Hair follicle dermal papilla cell (primary cell): ENCODE results near the gene TAT. TPM values are rescaled to one million over a fixed set of nuclear protein-coding genes. Genes with fewer than 3 reads are reported as not detected.

Experiments used
- small RNA-seq: library from RNA; depleted of rRNA; stranded (forward); fragments of <200 nt; gene quantifications from one replicate; pipeline ENCODE3, GENCODE V24; 2012
- total RNA-seq: library from RNA; depleted of rRNA; stranded (reverse); fragments of >200 nt; gene quantifications from 2 replicates; pipeline ENCODE4 v1.2.3, GENCODE V29; 2012

TAT gene
- total RNA-seq, result under 0.01 and 0.16 TPM in 2 replicates

GRCh38 chr16:71576971-71577370, at the start of gene TAT:
TSS of gene TAT (minus strand) at chr16:71577092. CDS start at chr16:71576415, 677 bp downstream.

GRCh38 chr16:71626018-71626857, 49.3 kb upstream of the TAT start, which contains the start of gene MARVELD3:
TSS of gene MARVELD3 (plus strand) at chr16:71626184. CDS start at chr16:71626230, 46 bp downstream.

GRCh38 chr16:71526111-71526631, 50.7 kb downstream of the TAT start, which contains the start of gene CHST4:
TSS of gene CHST4 (plus strand) at chr16:71526426. CDS start at chr16:71536678, 10,252 bp downstream.

Small RNA genes within 50 kb of the gene (small RNA-seq; reads per million reads assigned to genes)
- gene RNU6-1061P, result not detected

Other genes with a start within 250 kb of the TAT start
- gene CALB2, start 218.4 kb downstream of the TAT start, total RNA-seq, result 0.24 and 0.32 TPM in 2 replicates
- not detected in 2 replicates for gene TLE7, start 135.0 kb downstream of the TAT start, total RNA-seq
- 9.7 and 12.3 TPM in 2 replicates for gene ZNF23, start 114.8 kb downstream of the TAT start, total RNA-seq
- gene ZNF19, start 87.8 kb downstream of the TAT start, total RNA-seq, result 5.2 and 5.8 TPM in 2 replicates
- not detected in 2 replicates for gene CHST4, start 50.7 kb downstream of the TAT start, total RNA-seq
- gene MARVELD3, start 49.1 kb upstream of the TAT start, total RNA-seq, result 0.16 and 0.49 TPM in 2 replicates
- 24.3 and 26.3 TPM in 2 replicates for gene PHLPP2, start 147.6 kb upstream of the TAT start, total RNA-seq
- 90.5 and 108 TPM in 2 replicates for gene AP1G1, start 231.7 kb upstream of the TAT start, total RNA-seq